GM21619 (cell line): ENCODE data around the gene PADI1.

Experiments
- ATAC-seq: cut with Tn5 transposase; IDR thresholded peaks from one replicate; pipeline ENCODE4 v1.9.1; 2021; ENCODE audit not compliant: unreplicated experiment

The PADI1 gene, protein sequence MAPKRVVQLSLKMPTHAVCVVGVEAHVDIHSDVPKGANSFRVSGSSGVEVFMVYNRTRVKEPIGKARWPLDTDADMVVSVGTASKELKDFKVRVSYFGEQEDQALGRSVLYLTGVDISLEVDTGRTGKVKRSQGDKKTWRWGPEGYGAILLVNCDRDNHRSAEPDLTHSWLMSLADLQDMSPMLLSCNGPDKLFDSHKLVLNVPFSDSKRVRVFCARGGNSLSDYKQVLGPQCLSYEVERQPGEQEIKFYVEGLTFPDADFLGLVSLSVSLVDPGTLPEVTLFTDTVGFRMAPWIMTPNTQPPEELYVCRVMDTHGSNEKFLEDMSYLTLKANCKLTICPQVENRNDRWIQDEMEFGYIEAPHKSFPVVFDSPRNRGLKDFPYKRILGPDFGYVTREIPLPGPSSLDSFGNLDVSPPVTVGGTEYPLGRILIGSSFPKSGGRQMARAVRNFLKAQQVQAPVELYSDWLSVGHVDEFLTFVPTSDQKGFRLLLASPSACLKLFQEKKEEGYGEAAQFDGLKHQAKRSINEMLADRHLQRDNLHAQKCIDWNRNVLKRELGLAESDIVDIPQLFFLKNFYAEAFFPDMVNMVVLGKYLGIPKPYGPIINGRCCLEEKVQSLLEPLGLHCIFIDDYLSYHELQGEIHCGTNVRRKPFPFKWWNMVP

DNA sequence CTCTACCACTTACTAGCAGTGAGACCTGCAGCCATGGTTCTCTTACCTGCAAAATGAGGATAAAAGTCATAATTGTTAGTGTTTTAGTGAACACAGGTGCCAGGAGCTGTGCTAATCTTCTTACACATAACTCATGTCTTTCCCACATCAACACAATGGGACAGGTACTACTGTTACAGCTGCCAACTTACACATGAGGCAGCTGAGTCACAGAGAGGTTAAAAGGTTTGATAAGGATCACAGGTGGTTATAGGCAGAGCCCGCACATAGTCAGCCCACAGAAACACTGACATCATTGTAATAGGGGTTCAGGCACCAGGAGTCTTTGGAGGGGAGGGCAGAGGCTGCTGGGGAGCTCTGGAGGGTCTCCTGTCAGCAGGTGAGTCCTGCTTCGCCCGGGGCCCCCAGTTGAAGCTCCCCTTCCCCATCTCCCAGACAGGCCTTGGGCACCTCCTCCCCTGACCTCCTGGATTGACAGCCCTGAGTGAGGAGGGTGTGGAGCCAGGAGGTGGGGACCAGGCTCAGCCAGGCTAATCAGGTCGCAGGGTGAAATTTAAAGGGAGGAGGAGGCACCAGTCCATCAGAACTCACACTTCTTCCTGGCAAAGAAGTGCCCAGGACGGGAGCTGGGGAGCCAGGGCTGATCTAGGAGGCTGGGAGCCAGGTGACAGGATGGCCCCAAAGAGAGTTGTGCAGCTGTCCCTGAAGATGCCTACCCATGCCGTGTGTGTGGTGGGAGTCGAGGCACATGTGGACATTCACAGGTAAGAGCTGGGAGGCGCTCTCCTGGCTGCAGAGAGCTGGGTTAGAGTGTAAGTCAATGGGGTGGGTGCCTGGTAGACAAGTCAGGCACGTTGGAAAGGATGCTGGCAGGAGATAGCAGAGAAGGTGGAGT is at the start of gene PADI1:
TSS of gene PADI1 (plus strand) at position 583 of the 895 bp plus-strand sequence. CDS start at position 673, 90 bp downstream.
- no peak for ATAC-seq

DNA sequence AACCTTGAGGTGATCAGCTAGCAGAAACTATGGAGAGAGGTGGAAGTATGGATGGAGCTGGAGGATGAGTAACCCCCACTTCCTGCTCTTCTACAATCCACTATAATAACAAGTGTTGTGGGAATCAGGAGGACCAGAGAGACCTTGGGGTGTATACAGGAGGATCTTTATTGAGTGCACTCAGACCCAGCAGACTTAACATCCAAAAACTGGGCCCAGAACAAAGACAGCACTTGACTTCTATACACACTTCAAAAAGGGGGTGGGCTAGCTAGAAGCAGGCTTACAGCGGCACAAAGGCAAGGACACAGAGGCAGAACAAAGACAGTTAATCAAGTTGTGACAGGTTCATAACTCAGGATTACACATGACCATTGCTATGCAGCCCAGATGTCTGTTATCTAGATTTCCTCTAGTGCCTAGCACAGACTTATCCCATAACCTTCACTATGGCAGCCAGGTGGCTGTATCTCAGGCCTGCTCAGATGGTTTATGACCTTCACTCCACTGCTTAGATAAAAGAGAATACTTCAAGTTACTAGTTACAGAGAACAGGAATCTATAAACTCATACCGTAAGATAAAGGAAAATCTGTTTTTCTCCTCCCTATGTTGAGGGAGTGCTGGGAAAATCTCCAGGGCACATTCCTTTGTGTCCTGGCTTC is 49.5 kb upstream of the PADI1 start:
- no peak for ATAC-seq

DNA sequence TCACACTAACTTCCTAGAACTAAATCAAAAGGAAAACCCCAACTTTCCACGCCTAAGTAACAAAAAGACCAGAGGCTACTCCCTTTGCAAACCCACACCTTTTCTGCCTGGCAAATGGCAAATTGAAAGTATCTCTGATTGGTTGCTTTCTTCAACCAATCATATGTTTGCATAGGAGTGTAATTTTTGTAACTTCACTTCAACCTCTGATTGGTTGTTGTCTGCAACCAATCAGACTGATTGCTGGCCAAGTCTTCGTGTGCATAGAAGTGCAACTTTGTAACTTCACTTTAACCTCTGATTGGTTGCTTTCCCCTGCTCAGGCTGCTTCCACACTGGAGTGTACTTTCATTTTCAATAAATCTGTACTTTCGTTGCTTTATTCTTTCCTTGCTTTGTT is 48.8 kb upstream of the PADI1 start:
- ATAC-seq = no peak

DNA sequence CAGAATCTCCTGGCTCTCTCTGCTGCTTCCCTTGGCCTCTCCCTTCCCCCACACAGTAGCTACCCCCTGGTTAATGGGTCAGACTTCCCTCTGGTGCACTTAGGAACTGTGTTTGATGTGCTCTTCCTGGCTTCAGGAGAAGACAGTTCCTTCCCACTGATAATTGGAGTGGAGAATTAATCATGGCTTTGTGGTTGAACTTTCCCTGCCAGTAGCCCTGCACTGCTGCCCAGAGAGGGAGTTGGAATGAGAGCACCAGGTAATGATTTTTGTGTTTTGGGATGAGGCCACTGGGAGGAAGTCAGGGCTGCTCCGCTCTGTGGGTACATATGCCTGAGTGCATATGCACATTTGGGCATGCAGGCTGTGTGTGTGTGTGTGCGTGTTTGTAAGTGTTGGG is 46.0 kb upstream of the PADI1 start:
- no peak for ATAC-seq

DNA sequence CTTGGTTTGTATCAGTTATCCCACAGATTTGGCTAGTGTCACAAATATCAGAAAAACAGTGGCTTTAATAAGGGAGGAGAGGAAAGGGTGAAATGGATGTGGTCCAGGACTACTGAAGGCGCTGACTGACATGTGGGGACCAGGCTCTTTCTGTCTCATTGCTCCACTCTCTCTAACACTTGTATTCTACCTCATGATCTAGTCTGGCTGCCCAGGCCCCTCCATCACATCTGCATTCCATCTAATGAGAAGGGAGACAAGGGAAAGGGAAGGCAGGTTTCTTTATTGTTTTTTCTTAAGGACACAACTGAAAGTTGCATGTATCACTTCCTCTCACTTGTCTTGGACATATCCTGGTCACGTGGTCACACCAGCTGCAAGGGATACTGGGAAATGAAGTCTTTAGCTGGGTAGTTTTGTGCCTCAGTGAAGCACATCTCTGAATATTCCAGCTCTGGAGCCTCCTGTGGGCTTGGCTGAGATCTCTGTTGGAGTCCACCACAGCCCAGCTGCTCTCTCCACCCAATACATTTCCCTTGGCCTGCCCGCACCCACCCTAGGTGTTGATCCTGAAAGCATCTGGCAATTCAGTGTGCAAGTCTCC is 43.7 kb upstream of the PADI1 start:
- ATAC-seq = no peak

DNA sequence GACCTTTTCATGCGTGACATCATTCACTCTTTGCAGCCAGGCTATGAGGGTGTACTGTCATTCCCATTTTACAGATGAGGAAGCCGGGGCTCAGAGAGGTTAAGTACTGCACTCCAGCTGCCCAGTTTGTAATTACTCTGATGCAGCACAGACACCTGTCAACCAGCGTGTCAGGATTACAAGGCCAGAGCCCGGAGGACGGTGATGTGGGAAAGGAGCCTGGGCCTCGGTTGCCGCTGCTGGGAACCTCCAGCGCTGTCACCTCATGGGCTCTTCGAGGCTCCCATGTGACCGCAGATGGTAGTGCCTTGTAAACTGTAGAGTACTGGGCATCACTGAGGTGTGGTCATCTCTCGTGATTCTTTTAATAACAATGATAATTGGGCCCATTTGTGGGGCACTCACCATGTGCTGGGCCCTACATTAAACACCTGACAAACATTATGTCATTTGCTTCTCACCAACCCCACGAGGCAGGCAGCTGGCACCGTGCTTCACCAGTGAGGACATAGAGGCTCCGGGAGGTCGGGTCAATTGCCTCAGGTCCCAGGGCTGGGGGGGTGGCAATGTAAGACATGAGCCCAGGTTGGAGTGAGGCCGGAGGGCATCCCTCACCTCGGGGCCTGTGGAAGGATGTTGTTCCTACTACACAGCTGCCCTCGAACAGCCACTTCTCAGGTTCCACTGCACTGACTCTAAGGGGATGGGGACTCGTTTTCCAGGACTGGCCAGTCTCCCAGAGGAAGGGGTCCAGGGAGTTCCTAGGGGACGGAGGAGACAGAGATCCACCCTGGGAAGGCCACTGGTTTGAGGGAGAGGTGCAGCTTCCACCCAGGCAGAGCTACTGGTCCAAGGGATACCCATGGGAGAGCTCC is 42.8 kb upstream of the PADI1 start:
- no peak for ATAC-seq

DNA sequence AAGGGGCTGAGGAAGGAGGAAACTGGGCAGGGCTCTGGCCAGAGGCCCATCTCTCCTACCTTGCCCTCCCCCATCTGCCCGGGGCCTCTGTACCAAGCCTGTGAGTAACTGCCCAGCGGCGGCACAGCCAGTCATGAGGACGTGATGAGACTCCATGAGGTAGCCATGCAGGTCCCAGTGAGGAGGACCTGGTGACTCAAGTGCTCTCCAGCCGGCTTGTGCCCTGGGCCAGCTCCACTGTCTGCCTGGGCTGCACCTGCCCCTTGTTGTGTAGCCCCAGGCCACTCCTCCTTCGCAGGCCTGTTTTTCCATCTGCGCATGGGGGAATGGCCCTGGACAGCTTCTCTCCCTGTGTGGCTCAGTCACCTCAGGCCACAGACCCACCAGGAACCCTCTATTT is 42.0 kb upstream of the PADI1 start:
- ATAC-seq = no peak

DNA sequence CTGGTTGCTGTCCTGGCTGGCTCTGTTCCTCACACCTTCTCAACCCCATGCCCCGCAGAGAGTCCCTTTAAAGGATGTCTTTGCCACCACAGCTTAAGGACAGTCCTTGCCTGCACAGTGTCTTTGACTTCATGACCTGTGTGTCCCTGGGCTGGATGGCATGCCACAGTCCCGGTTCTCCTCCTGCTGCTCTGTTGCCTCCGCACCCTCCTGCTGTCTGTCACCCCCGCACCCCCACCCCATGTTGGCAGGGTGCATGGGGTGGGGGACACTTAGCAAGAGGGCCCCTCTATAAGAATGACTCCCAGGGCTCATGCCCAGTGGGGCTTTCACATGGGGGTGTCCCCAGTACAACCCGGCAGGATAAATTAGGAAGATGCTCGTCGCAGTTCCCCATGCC is 41.6 kb upstream of the PADI1 start:
- no peak for ATAC-seq

DNA sequence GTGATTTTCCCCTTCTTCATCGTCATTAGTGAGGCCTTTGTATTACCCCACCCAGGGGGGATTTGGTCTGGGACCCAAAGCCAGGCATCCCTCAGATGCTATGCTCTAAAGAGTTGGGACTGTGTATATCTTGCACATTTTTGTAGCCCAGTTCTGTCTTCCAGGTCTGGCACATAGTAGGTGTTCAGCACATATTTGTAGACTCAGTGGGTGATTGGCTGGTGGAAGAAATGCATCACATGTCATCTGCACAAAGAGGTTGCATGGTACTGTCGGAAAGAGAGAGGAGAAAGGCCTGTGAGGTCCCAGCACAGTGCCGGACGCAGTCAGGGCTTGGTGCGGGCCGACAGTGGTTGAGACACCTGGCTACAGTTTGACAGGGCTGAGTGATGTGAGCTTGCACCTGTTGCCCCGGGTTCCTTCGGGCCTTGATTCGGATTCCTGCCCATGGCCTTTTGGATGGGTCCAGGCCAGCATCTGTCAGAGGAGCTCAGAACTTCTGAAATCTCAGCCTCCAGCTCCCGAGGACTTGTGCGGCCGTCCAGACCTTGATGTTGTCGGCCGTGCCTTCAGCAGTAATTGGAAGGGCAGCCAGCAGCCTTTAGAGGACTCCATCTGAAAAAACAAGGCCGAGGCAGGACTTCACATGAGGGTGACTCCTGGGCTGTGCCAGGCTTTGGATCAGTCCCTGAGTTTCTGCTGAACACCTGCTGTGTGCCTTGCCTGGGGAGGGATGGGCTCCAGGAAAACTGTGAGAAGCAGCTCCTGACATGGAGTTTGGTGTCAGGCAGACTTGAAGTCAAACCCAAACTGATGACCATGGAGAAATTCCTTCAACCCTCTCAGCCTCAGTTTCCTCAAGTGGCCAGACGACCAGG is 40.9 kb upstream of the PADI1 start:
- no peak for ATAC-seq

DNA sequence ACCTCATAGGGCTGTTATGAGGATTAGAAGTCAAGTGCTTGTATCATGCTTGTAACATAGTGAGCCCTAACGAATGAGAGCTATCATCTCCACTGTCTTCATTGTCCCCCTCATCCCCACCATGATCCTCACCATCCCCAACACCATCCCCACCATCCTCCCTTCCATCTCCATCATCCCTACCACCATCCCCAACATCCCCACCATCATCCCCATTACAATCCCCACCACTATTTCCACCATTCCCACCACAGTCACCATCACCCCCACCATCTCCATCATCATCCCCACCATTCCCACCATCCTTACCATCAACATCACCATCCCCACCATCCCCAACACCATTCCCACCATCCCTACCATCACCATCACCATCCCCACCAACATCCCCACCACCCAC is 39.1 kb upstream of the PADI1 start:
- no peak for ATAC-seq

DNA sequence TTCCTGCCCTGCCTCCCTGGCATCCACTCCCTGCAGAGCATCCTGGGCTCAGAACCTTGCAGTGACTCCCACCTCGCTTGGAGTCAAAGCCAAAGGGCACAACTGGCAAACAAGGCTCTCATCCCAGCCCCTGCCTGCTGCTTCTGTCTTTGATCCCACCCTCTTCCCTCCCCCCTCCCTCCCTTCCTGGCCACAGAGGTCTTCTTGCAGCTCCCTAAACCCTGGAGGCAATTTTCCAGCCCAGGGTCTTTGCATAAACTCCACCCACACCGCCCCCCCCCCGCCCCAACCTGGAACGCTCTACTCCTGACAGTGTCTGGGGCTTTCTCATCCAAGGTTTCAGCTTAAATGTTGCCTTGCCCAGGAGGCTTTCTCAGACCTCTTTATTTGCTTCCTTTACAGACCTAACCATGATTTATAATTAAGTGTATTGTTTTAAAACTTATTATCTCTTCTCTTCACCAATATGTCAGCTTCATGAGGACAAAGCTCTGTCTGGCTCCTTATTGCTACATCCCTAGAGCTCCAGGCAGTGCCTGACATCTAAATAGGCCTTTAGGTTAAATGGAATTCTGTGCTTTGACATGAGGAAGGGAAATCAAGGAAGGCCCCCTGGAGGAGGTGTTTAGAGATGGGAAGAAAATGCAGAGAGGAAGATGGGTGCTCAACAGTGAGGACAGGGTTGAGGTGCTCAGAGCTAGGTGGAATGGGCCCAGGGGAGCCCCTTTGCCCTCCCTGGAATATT is 37.7 kb upstream of the PADI1 start:
- ATAC-seq = no peak

DNA sequence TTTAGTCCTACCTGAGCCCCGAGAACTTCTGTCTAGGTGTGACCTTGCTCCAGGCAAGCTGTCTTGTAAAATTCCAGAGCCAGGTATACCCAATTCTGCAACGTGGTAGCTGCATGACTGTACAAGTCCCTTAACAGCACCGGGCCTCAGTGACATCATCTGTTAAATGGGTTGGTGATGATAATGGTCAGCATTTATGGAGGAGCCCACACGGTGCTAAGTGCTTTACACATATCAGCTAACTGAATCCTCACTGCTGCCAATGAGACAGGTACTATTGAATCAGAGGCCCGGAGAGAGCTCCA is 37.2 kb upstream of the PADI1 start:
- ATAC-seq = no peak

DNA sequence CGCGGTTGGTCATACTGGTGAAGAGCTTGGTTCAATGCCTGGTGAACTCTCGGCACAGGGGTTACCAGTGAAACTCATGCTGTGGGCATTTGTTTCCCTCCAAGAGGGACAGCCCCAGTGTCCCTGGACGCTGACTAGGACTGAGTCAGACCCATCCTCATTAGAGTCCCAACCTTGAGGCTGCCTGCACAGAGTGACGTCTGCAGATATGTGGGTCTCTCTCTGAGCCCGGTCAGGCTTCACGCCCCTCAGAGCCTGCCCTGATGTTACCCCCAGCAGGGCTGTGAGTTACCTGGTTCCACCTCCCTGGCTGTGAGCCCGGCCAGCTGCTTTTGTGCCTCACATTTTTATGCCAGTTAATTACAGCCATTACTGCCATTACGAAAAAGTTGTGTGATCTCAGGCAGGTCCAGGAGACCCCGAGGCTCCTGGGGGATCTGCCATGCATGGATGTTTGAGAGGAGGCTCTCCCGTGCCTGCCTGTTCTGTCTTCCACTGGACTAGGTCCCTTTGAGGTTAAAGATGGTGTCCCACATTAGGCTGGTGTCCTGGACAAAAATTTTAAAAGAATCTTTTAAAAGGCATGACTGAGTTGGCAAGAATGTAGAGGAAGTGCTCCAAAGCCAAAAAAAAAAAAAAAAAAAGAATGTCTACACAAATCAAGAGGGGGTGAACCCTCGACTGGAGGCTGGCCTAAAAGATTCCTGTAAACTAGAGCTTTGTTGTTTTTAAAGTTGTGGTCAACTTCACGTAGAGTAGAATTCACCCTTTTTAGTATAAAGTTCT is 36.6 kb upstream of the PADI1 start:
- no peak for ATAC-seq

DNA sequence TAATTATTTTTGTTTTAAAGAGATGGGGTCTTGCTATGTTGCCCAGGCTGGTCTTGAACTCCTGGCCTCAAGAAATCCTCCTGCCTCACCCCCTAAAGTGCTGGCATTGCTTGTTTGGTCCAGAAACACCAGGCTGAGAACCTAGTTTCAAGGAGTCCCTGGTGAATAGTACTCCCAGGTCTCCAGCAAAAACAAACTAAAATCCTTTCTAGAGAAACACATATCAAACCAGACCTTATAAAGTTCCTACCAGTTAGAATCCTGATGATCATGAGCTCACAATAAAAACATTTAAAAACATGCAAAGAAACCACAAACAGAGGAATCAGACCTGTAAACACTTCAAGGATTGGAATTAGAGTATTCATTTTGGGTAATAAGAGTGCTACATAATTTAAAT is 34.4 kb upstream of the PADI1 start:
- no peak for ATAC-seq

DNA sequence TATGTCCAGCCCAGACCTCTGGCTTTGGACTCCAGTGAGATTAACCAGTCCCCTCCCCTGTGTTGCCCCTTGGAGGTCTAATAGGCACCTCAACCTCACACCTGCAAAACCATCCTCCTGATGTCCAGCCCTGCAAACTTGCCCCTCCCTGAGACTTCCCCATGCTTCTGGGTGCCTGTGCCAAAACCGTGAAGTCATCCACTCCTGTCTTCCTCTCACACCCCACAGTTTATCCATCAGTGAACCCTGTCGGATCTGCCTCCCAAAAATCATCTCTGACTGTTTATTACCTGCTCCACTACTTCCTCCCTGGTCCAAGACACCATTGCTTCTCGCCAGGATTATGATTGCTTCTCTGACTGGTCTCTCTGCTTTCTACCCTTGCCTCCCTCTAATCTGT is 31.7 kb upstream of the PADI1 start:
- no peak for ATAC-seq

DNA sequence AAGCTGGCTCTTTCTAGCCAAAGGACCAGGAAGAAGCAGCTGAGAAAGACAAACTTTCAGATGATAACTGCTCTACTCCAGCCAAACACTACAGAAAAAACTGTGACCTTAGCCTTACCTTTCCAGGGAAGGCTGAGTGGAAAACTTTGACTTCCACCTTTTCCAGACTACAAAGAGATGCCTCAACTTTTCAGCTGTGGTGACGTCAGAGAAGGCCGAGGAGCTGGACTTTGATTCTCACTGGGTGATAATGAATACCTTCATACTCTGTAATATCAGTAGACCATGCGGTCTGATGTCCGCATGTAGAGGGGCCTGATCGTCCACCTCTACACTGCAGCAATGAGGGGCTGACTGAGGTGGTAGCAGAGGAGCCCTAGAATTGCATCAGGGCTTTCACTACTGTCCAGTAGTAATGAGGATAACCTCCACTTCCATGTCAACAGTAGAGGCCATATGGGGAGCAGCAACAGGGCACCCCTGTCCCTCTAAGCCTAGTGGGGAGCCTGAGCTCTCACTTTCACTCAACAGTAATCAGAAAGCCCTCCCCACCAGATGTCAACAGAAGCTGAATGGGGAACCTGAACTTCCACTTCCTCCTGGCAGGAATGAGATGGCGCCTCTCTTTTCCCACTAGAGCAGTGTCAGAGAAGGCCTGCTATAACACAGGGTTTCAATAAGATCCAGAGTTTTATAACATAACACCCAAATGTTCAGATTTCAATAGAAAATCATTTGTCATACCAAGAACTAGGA is 28.4 kb upstream of the PADI1 start:
- ATAC-seq = no peak

DNA sequence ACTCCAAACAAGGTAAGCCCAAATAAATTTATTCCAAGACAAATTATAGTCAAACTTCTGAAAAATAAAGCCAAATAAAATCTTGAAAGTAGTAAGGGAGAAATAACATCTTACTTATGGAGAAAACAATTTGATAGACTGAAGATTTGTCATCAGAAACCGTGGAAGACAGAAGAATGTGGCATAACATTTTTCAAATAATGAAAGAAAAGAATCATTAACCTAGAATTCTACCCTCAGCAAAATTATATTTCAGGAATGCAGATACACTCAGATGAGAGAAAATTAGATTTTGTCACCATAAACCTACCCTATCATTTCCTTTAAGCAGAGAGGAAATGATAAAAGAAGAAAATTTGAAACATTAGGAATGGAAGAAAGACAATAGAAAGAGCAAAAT is 27.3 kb upstream of the PADI1 start:
- ATAC-seq = no peak
